ENCODE data around the gene BRD4.
A peak's percentile ranks its signal among the peaks of the same experiment; 100 is the strongest.

The BRD4 gene

GRCh38 chr19:15317392-15318071 is 14.8 kb downstream of the BRD4 start:
- no peak for DNase-seq (ENCODE audit: extremely low spot score)
- POLR2A ChIA-PET: interaction anchor here (0.6 to 1.3 kb wide), 4 partner anchors 9 to 63 kb away, joined by 3 to 7 read pairs (median 4); partner anchors contain the start of gene AKAP8
- CTCF ChIA-PET: interaction anchor here (0.8 to 2.2 kb wide), 11 partner anchors 13 to 101 kb away, joined by 3 to 8 read pairs (median 4); partner anchors contain the start of gene AKAP8L
- no peak for TF ChIP-seq CTCF (IDR thresholded peaks at IDR 0.05; ENCODE audit: control extremely low read depth, extremely low read depth, low read depth, missing control alignments)

- TF ChIP-seq CTCF (IDR thresholded peaks at IDR 0.05; ENCODE audit: control extremely low read depth, extremely low read depth, low read depth, missing control alignments): no peak
- POLR2A ChIA-PET: interaction anchor here (0.6 to 1.3 kb wide), 3 partner anchors 10 to 64 kb away, joined by 3 to 7 read pairs (median 5); partner anchors contain the start of gene AKAP8
- DNase-seq (ENCODE audit: extremely low spot score): peak; percentile 55
- CTCF ChIA-PET: interaction anchor here (0.8 to 2.2 kb wide), 9 partner anchors 13 to 102 kb away, joined by 3 to 8 read pairs (median 4); partner anchors contain the start of gene AKAP8L
These were observed 15.8 kb downstream of the BRD4 start for GRCh38 chr19:15316498-15316897.

- no peak for DNase-seq (ENCODE audit: extremely low spot score)
- ChIA-PET POLR2A (no interaction called here), CTCF (interaction anchor here (0.9 to 1.1 kb wide), 2 partner anchors 12 to 19 kb away, joined by 3 read pairs; no protein-coding TSS in a partner anchor)
- TF ChIP-seq CTCF (IDR thresholded peaks at IDR 0.05; ENCODE audit: control extremely low read depth, extremely low read depth, low read depth, missing control alignments): no peak
These were observed 17.2 kb downstream of the BRD4 start for GRCh38 chr19:15315101-15315500.

GRCh38 chr19:15313649-15314279 is 18.6 kb downstream of the BRD4 start:
- TF ChIP-seq CTCF (IDR thresholded peaks at IDR 0.05; ENCODE audit: control extremely low read depth, extremely low read depth, low read depth, missing control alignments): no peak

GRCh38 chr19:15307169-15307568 is 25.2 kb downstream of the BRD4 start:
- CTCF ChIA-PET: no interaction called here
- TF ChIP-seq CTCF (IDR thresholded peaks at IDR 0.05; ENCODE audit: control extremely low read depth, extremely low read depth, low read depth, missing control alignments): no peak
- POLR2A ChIA-PET: no interaction called here

More at GRCh38 chr19:15313649-15314279, 18.6 kb downstream of the BRD4 start:
- no peak for DNase-seq (ENCODE audit: extremely low spot score)
- ChIA-PET POLR2A (no interaction called here), CTCF (interaction anchor here (0.9 kb wide), 1 partner anchor 11 kb away, joined by 4 read pairs; no protein-coding TSS in a partner anchor)

GRCh38 chr19:15305582-15306334 is 26.6 kb downstream of the BRD4 start:
- ChIA-PET POLR2A (interaction anchor here (0.6 kb wide), 1 partner anchor 31 kb away, joined by 4 read pairs; no protein-coding TSS in a partner anchor), CTCF (interaction anchor here (1.3 kb wide), 1 partner anchor 28 kb away, joined by 5 read pairs; no protein-coding TSS in a partner anchor)
- no peak for DNase-seq (ENCODE audit: extremely low spot score)

More at GRCh38 chr19:15307169-15307568, 25.2 kb downstream of the BRD4 start:
- DNase-seq (ENCODE audit: extremely low spot score): no peak

More at GRCh38 chr19:15305582-15306334, 26.6 kb downstream of the BRD4 start:
- TF ChIP-seq CTCF (IDR thresholded peaks at IDR 0.05; ENCODE audit: control extremely low read depth, extremely low read depth, low read depth, missing control alignments): no peak
